Thyroid gland (tissue), 4 donors: ENCODE data around the gene TNS3. TPM values are rescaled to one million over a fixed set of nuclear protein-coding genes. Genes with fewer than 3 reads are reported as not detected.

Experiments
- DNase-seq, 2 donors: peaks; one replicate each; pipeline ENCODE4 v3.0.0-alpha.2; 2019
- H3K27ac ChIP-seq, 3 donors: fragments of 200-600 bp; sonication (generic); 1 replicate in 2 of 3; 2 replicates in 1 of 3; pipeline ENCODE4 v1.5.1; 2016 to 2019; ENCODE audit warnings: mild to moderate bottlenecking in 1 of 3, moderate library complexity in 1 of 3
- H3K27me3 ChIP-seq: fragments of 200-600 bp; sonication (generic); one replicate; pipeline ENCODE4 v1.5.1; 2019
- H3K36me3 ChIP-seq, 2 donors: fragments of 200-600 bp; sonication (generic); one replicate each; pipeline ENCODE4 v1.5.1; 2016 to 2019
- H3K4me1 ChIP-seq, 2 donors: fragments of 200-600 bp; sonication (generic); one replicate each; pipeline ENCODE4 v1.5.1; 2017 to 2019
- H3K4me3 ChIP-seq, 3 donors: fragments of 200-600 bp; sonication (generic); replicated peaks in 1 of 3; 1 replicate in 2 of 3; 2 replicates in 1 of 3; pipeline ENCODE4 v1.5.1; 2016; ENCODE audit warnings: mild to moderate bottlenecking in 1 of 3
- H3K9me3 ChIP-seq: fragments of 200-600 bp; sonication (generic); one replicate; pipeline ENCODE4 v1.5.1; 2017
- POLR2A ChIP-seq, 2 donors: fragments of 450-650 bp; IDR thresholded peaks; one replicate each; pipeline ENCODE4 v1.6.1; 2017; ENCODE audit warnings: antibody characterized with exemption in 2 of 2, mild to moderate bottlenecking in 2 of 2, moderate library complexity in 1 of 2
- WGBS, 2 donors: methylation state at CpG; one replicate each; pipeline ENCODE4 v1.1.5; 2017; 5-methylcytosine and 5-hydroxymethylcytosine counted together
- intact Hi-C: fragments of 100-400 bp; cut with DNase I; formaldehyde crosslinking; loops from one replicate; pipeline ENCODE4 v1.15.1; 2023
- total RNA-seq, 4 donors: library from RNA; depleted of rRNA; stranded (reverse); fragments of >200 nt; gene quantifications; one replicate each; pipeline ENCODE4 v1.2.3, GENCODE V29; 2016
- TF ChIP-seq, protein P1 (sequence below), 6 experiments: fragments of 200-600 bp in 3 of 6; fragments of 450-650 bp in 3 of 6; sonication (generic) in 3 of 6; IDR thresholded peaks; one replicate each; pipeline ENCODE4 v1.5.1; 2016 to 2019; ENCODE audit warnings: antibody characterized with exemption in 6 of 6, mild to moderate bottlenecking in 2 of 6, inconsistent platforms in 1 of 6, moderate library complexity in 1 of 6

Gene TNS3
- total RNA-seq, 4 donors from 2014 or later: 65.8 to 93.0 (median 80.7) TPM

DNA sequence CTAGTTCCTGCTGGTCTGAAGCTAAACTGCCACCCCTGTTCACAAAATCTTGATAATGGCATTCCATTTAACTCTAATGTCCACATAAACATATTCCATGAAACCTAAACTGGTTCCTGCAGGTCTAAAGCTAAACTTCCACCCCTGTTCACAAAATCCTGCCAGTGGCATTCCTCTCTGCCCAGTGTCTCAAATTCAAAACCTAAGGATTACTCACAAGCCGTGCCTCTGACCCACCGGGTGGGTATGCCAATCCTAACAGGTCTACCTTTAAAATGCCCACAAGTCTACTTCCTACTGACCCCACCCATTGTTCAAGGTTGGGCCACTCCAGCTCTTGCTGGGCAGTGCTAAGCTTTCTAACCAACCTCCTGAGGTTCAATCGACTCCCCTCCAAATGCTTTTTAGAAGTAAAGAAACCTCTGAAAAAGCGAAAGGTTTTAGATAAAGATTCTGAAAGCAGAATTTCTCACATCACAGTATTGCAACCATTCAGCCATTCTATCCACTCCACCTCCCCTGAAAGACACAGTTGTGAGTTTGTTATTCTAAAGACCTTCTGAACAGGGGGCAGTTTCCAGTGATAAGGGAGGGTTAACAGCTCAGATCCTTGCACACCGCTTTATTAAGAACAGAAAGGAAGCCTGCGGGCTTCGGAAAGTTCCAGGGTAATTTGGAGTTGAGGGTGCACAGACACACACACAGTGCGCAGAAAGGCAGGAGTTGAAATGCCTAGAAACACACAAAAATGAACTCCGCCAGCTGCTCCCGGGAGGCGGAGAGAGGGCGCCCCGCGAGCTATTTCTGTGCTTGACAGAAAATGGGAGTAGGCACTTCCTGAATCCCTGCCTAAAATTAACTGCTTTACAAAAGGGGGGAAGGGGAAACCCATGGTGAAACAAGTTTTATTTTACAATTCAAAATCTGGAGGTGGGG lies 87.7 kb downstream of the TNS3 start:
- Histone ChIP-seq H3K4me1 (peaks cover 15 to 17% of the 10 kb centered on the region in 2 donors), H3K9me3 (no peaks in the 10 kb centered on the region), H3K27me3 (no peaks in the 10 kb centered on the region), H3K27ac (peak overlapping the region in 2 of 3 donors; percentile 29 to 51), H3K4me3 (no peak overlapping the region), H3K36me3 (no peaks in the 10 kb centered on the region)
- intact Hi-C loops: no loop called here
- WGBS, 2 donors: 22 to 36% methylated on average over 14 of the region's 14 CpGs
- DNase-seq: peak; percentile 57 to 64
- TF ChIP-seq, protein P1, sequence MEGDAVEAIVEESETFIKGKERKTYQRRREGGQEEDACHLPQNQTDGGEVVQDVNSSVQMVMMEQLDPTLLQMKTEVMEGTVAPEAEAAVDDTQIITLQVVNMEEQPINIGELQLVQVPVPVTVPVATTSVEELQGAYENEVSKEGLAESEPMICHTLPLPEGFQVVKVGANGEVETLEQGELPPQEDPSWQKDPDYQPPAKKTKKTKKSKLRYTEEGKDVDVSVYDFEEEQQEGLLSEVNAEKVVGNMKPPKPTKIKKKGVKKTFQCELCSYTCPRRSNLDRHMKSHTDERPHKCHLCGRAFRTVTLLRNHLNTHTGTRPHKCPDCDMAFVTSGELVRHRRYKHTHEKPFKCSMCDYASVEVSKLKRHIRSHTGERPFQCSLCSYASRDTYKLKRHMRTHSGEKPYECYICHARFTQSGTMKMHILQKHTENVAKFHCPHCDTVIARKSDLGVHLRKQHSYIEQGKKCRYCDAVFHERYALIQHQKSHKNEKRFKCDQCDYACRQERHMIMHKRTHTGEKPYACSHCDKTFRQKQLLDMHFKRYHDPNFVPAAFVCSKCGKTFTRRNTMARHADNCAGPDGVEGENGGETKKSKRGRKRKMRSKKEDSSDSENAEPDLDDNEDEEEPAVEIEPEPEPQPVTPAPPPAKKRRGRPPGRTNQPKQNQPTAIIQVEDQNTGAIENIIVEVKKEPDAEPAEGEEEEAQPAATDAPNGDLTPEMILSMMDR (IDR thresholded peaks at IDR 0.05): no peak
- TF ChIP-seq POLR2A (IDR thresholded peaks at IDR 0.05): no peak

DNA sequence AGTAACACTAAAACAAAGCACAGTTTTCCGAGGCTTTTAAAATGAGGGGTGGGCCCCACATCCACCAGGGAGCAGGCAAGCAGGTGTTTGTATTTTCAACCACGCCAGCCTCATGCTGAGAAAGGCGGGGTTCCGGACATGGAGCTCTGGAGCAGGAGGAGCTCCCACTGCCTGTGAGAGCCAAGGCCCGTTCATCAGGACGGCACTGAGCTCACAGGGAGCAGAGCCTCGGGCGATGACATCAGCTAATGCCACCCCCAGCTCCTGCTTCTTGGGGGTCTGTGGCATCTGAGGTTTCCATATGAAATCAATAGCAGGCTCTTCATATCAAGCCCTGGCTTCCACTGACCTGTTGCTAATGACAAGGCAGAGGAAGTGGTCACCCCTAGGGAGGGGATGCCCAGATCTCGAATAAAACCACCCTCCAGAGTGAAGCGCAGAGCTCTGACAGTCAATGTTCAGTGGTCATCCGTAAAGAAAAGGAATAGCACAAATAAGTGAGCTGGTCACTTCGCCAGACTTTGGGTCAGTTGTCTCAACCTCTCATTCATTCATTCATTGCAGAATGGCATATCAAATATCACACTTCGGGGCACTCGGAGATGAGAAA lies 89.1 kb downstream of the TNS3 start:
- Histone ChIP-seq H3K36me3 (no peaks in the 10 kb centered on the region), H3K4me3 (no peak overlapping the region), H3K27me3 (no peaks in the 10 kb centered on the region), H3K9me3 (no peaks in the 10 kb centered on the region), H3K27ac (no peak overlapping the region), H3K4me1 (peaks cover 21 to 27% of the 10 kb centered on the region in 2 donors)
- TF ChIP-seq POLR2A (IDR thresholded peaks at IDR 0.05): no peak
- TF ChIP-seq, protein P1 (IDR thresholded peaks at IDR 0.05): no peak
- no peak for DNase-seq
- intact Hi-C loops: no loop called here
- WGBS, 2 donors: 86 to 88% methylated on average over 12 to 14 of the region's 14 CpGs

DNA sequence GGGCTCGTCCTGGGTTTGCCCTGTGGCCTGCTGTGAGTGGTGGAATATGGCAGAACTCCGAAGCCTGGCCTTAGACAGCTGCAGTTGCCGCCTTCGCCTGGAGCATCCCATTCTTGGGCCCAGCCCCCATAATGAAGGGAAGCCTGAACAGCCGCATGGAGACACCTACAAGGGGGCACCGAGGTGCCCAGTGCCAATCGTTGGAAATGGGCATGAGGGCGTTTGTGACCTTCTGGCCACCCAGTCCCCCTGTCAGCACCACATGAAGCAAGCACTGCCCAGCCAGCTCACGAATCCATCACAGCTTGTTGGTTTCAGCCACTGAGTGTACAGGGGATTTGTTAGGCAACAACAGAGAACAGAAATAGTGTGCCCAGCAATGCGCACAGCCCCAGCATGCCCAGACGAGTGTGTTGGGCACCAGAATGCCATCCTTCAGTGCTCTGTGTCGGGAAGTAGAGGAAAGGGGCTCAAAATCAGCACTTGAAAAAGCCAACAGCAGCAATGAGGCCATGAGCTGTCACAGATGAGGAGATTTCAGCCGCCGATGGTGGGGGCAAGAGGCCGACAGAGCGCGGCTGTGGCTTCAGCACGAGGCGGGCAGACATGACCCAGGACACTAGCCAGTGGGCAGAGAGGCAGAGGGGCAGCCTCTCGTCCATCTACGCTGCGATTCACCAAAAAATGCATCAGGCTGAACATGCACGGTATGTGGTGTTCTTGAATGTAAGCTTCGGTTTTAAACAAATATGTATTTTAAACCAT lies 91.2 kb downstream of the TNS3 start:
- no peak overlapping the region for H3K4me3 ChIP-seq
- H3K9me3 ChIP-seq: no peaks in the 10 kb centered on the region
- intact Hi-C loops: no loop called here
- no peaks in the 10 kb centered on the region for H3K36me3 ChIP-seq
- H3K4me1 ChIP-seq: peaks cover 24 to 30% of the 10 kb centered on the region in 2 donors
- no peak for TF ChIP-seq POLR2A (IDR thresholded peaks at IDR 0.05)
- TF ChIP-seq, protein P1 (IDR thresholded peaks at IDR 0.05): no peak
- no peak for DNase-seq
- 92 to 94% methylated on average over 22 to 24 of the region's 24 CpGs for WGBS, 2 donors
- no peaks in the 10 kb centered on the region for H3K27me3 ChIP-seq
- no peak overlapping the region for H3K27ac ChIP-seq

DNA sequence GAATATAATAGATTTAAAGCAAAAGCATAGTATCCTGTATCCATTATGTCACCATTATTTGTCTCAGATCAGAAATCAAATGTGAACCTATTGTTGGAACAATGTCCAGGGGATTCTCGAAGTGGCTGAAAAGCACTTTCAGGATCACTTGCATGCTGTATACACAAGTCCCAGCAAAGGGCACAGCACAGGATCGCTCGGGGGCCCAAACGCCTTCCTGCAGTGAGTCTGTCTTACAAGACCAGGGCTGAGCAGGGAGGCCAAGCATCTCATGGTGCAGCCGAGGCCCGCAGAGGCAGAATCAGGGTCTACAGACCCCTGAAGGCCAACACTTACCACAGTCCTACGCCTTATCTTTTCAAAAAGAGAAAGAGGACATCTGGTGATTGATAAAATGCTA lies 92.3 kb downstream of the TNS3 start:
- H3K27ac ChIP-seq: peak overlapping the region in 1 of 3 donors; percentile 20
- WGBS, 2 donors: 79 to 88% methylated on average over 7 of the region's 7 CpGs
- no peak overlapping the region for H3K4me3 ChIP-seq
- H3K4me1 ChIP-seq: peaks cover 17 to 36% of the 10 kb centered on the region in 2 donors
- H3K36me3 ChIP-seq: no peaks in the 10 kb centered on the region
- no peaks in the 10 kb centered on the region for H3K9me3 ChIP-seq
- H3K27me3 ChIP-seq: no peaks in the 10 kb centered on the region
- intact Hi-C loops: no loop called here
- TF ChIP-seq, protein P1 (IDR thresholded peaks at IDR 0.05): no peak
- no peak for TF ChIP-seq POLR2A (IDR thresholded peaks at IDR 0.05)
- no peak for DNase-seq
